Left ventricle myocardium inferior (tissue), 1 donor: ENCODE measurements around the gene SLC49A3. TPM values are rescaled to one million over a fixed set of nuclear protein-coding genes. Genes with fewer than 3 reads are reported as not detected.
"Not testable (repeated sequence)": the region's sequence is repeated elsewhere in the genome, so short reads cannot be mapped to it uniquely, and the experiment has no call there.

Source experiments
- DNase-seq: peaks from one replicate; pipeline ENCODE4 v3.0.0-alpha.2; 2020
- H3K27ac ChIP-seq: fragments of 200-600 bp; replicated peaks from 2 replicates; pipeline ENCODE4 v1.8.0; 2021
- H3K27me3 ChIP-seq: fragments of 200-600 bp; 2 replicates; pipeline ENCODE4 v1.8.0; 2021; ENCODE audit warnings: low read depth
- H3K36me3 ChIP-seq: fragments of 200-600 bp; 2 replicates; pipeline ENCODE4 v1.8.0; 2021
- H3K4me1 ChIP-seq: fragments of 200-600 bp; 2 replicates; pipeline ENCODE4 v1.8.0; 2021
- H3K4me3 ChIP-seq: fragments of 200-600 bp; 2 replicates; pipeline ENCODE4 v1.8.0; 2021; ENCODE audit warnings: mild to moderate bottlenecking, moderate library complexity
- H3K9me3 ChIP-seq: fragments of 200-600 bp; replicated peaks from 2 replicates; pipeline ENCODE4 v1.8.0; 2021
- intact Hi-C: fragments of 100-400 bp; cut with micrococcal nuclease; formaldehyde crosslinking; loops from one replicate; pipeline ENCODE4 v1.11.0; 2022
- total RNA-seq: library from RNA; stranded (reverse); fragmentation: NEBNext Ultra II Directional; extraction: Animal tissue kit (Norgen Biotek cat#: 25700); gene quantifications from one replicate; pipeline ENCODE4 v1.2.1, GENCODE V29; 2021
- TF ChIP-seq, protein P1 (sequence below): fragments of 200-600 bp; IDR thresholded peaks from 2 replicates; pipeline ENCODE4 v1.8.0; 2021; ENCODE audit warnings: antibody characterized with exemption, mild to moderate bottlenecking, borderline replicate concordance
- donor health status: DM: no; HTN: yes; CAD: no; lungs with severe emphysema.

The SLC49A3 gene
- total RNA-seq, 1 donor from 2014 or later: 12.0 TPM

DNA sequence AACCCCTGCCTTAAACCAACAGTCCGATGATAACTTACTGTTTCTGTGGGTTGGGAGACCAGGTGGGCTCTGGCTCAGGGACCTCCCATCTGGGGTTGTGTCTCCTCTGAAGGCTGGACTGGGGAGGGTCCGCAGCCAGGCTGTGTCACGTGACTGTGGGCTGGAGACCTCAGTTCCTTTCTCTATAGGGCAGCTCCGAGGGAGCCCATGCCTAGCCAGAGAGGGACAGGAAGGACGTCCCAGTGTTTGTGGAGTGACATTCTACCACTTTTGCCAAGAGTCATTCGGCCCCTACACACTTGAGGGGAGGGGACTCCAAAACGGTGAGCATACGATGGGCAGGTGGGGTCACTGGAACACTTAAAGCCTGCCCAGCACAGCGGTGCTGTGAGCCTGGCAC lies 21.2 kb upstream of the SLC49A3 start:
- no peak overlapping the region for H3K4me3 ChIP-seq
- H3K4me1 ChIP-seq: peaks cover 44% of the 10 kb centered on the region
- intact Hi-C loops: no loop called here
- no peaks in the 10 kb centered on the region for H3K27me3 ChIP-seq
- no peak overlapping the region for H3K27ac ChIP-seq
- TF ChIP-seq, protein P1, sequence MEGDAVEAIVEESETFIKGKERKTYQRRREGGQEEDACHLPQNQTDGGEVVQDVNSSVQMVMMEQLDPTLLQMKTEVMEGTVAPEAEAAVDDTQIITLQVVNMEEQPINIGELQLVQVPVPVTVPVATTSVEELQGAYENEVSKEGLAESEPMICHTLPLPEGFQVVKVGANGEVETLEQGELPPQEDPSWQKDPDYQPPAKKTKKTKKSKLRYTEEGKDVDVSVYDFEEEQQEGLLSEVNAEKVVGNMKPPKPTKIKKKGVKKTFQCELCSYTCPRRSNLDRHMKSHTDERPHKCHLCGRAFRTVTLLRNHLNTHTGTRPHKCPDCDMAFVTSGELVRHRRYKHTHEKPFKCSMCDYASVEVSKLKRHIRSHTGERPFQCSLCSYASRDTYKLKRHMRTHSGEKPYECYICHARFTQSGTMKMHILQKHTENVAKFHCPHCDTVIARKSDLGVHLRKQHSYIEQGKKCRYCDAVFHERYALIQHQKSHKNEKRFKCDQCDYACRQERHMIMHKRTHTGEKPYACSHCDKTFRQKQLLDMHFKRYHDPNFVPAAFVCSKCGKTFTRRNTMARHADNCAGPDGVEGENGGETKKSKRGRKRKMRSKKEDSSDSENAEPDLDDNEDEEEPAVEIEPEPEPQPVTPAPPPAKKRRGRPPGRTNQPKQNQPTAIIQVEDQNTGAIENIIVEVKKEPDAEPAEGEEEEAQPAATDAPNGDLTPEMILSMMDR: no peak
- no peaks in the 10 kb centered on the region for H3K9me3 ChIP-seq
- DNase-seq: no peak
- H3K36me3 ChIP-seq: no peaks in the 10 kb centered on the region

DNA sequence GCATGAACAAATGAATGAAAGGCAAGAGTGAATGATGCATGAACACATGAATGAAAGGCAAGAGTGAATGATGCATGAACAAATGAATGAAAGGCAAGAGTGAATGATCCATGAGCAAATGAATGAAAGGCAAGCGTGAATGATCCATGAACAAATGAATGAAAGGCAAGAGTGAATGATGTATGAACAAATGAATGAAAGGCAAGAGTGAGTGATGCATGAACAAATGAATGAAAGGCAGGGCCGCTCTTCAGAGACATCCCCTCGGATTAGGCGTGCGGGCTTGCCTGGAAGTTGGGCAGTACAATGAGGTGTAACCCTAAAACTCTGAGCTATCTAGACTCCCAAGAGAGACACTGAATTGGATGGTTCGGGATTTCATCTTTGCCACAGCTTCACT lies 20.4 kb upstream of the SLC49A3 start:
- Histone ChIP-seq H3K4me3 (no peak overlapping the region), H3K4me1 (peaks cover 42% of the 10 kb centered on the region), H3K27me3 (no peaks in the 10 kb centered on the region), H3K9me3 (no peaks in the 10 kb centered on the region), H3K27ac (no peak overlapping the region), H3K36me3 (no peaks in the 10 kb centered on the region)
- intact Hi-C loops: no loop called here
- TF ChIP-seq, protein P1: no peak
- no peak for DNase-seq

DNA sequence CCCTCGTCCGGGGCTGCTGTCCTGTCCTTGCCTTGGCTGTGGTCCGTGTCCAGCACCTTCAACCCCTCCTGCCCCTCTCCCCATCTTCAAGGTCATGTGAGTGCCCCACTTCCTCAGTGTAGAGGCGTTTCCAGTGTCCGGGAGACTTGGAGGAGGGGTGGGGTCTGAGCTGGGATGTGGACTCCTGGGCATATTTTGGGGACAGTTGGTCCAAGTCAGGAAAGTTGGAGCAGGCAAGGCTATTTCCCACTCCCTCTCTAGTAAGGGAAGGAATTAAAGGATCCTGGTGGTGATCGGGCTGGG lies 19.6 kb upstream of the SLC49A3 start:
- Histone ChIP-seq H3K4me3 (peak overlapping the region; percentile 5), H3K36me3 (no peaks in the 10 kb centered on the region), H3K4me1 (peaks cover 40% of the 10 kb centered on the region), H3K27me3 (no peaks in the 10 kb centered on the region), H3K9me3 (no peaks in the 10 kb centered on the region), H3K27ac (no peak overlapping the region)
- TF ChIP-seq, protein P1: no peak
- intact Hi-C loops: no loop called here
- DNase-seq: no peak

DNA sequence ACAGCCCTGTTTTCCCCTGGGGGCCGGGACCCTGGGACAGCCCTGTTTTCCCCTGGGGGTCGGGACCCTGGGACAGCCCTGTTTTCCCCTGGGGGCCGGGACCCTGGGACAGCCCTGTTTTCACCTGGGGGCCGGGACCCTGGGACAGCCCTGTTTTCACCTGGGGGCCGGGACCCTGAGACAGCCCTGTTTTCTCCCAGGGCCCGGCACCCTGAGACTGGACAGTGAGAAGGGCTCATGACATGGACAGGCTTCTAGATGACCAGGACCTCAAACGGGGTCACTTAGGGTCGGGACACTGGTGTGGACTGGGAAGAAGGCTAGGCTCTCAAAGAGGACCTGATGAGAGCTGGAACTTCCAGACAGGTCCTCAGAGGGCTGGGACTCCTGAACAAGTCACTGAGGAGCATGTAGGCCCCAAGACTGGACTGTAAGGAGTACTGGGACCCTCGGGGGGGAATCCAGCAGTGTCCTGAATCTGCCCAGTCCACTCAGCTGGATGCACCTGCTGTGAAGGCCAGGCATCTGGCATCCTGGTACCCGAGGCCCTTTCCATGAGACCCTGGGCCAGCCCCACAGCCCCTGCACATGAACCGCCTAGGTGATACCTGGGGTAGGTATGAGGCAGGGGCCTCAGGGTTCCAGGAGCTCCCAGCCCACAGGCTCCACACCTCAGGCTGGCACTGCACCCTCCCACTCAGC lies 19.1 kb upstream of the SLC49A3 start:
- peaks cover 40% of the 10 kb centered on the region for H3K4me1 ChIP-seq
- no peaks in the 10 kb centered on the region for H3K27me3 ChIP-seq
- no peak overlapping the region for H3K27ac ChIP-seq
- H3K36me3 ChIP-seq: no peaks in the 10 kb centered on the region
- intact Hi-C loops: no loop called here
- TF ChIP-seq, protein P1: no peak
- DNase-seq: no peak
- H3K4me3 ChIP-seq: peak overlapping the region; percentile 5
- no peaks in the 10 kb centered on the region for H3K9me3 ChIP-seq

DNA sequence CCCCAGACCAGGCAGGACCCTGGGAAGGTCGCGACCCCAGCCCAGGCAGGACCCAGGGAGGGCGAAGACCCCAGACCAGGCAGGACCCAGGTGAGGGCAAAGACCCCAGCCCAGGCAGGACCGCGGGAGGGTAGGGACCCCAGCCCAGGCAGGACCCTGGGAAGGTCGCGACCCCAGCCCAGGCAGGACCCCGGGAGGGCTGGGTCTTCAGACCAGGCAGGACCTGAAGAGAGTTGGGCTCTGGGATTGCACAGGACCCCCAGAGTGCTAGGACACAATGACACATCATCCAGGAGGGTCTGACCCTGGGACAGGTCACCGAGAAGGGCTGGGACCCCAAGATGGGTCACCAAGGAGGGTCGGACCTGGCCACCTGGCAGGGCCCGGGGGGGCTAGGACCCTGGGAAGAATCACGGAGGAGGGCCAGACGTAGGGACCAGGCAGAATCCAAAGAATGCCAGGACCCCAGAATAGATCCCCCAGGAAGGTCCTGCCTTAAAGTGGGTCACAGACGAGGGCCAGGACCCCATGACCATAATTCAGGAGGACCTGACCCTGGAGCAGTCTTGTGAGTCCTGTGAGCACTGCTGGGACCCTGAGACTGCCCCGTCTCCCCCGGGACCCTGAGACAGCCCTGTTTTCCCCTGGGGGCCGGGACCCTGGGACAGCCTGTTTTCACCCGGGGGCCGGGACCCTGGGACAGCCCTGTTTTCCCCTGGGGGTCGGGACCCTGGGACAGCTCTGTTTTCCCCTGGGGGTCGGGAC lies 18.1 kb upstream of the SLC49A3 start:
- DNase-seq: no peak
- Histone ChIP-seq H3K36me3 (no peaks in the 10 kb centered on the region), H3K9me3 (no peaks in the 10 kb centered on the region), H3K4me1 (peaks cover 40% of the 10 kb centered on the region), H3K4me3 (peak overlapping the region; percentile 99), H3K27me3 (no peaks in the 10 kb centered on the region), H3K27ac (no peak overlapping the region)
- TF ChIP-seq, protein P1: no peak
- intact Hi-C loops: no loop called here

DNA sequence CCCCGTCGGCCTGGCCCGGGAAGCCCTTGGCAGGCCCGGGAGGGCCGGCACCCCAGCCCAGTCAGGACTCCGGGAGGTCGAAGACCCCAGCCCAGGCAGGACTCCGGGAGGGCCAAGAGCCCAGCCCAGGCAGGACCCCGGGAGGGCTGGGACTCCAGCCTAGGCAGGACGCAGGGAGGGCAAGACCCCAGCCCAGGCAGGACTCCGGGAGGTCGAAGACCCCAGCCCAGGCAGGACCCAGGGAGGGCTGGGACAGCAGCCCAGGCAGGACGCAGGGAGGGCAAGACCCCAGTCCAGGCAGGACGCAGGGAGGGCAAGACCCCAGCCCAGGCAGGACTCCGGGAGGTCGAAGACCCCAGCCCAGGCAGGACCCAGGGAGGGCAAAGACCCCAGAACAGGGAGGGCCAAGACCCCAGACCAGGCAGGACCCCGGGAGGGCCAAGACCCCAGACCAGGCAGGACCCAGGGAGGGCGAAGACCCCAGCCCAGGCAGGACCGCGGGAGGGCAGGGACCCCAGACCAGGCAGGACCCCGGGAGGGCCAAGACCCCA lies 17.2 kb upstream of the SLC49A3 start:
- H3K36me3 ChIP-seq, intact Hi-C loops, H3K27me3 ChIP-seq, H3K9me3 ChIP-seq, DNase-seq: not testable (repeated sequence)
- Histone ChIP-seq H3K4me3 (peak overlapping the region; percentile 99), H3K27ac (peak overlapping the region; percentile 87), H3K4me1 (peaks cover 40% of the 10 kb centered on the region)
